OCI-LY1 (cell line): ENCODE measurements around the gene CD164L2.

Experiments used
- H2AFZ ChIP-seq: fragments of 200-600 bp; sonication (generic), shearing (Covaris generic); 2 replicates; pipeline ENCODE4 v1.6.0; 2014; ENCODE audit warnings: antibody characterized with exemption, mild to moderate bottlenecking, low read length
- H3F3A ChIP-seq: fragments of 200-600 bp; sonication (generic), shearing (Covaris generic); 2 replicates; pipeline ENCODE4 v1.6.0; 2014; ENCODE audit warnings: mild to moderate bottlenecking, antibody characterized with exemption, low read length, moderate library complexity; ENCODE audit not compliant: insufficient read depth
- H3K27ac ChIP-seq: fragments of 200-600 bp; sonication (generic); 2 replicates; pipeline ENCODE4 v1.5.1; 2014; ENCODE audit warnings: low read length, mixed run types, mild to moderate bottlenecking, low read depth; ENCODE audit not compliant: poor library complexity, severe bottlenecking
- H3K27me3 ChIP-seq: fragments of 200-600 bp; sonication (generic); 2 replicates; pipeline ENCODE4 v1.6.0; 2014; ENCODE audit warnings: antibody characterized with exemption, mild to moderate bottlenecking, low read length, moderate library complexity; ENCODE audit not compliant: insufficient read depth
- H3K36me3 ChIP-seq: fragments of 200-600 bp; sonication (generic); 2 replicates; pipeline ENCODE4 v1.6.1; 2014; ENCODE audit warnings: mild to moderate bottlenecking, antibody characterized with exemption, low read length, moderate library complexity, mixed read lengths; ENCODE audit not compliant: insufficient read depth
- H3K4me1 ChIP-seq: fragments of 200-600 bp; sonication (generic); 2 replicates; pipeline ENCODE4 v1.5.1; 2014; ENCODE audit warnings: mild to moderate bottlenecking, low read length, moderate library complexity; ENCODE audit not compliant: insufficient read depth, severe bottlenecking
- H3K4me2 ChIP-seq: fragments of 200-600 bp; sonication (generic), shearing (Covaris generic); 2 replicates; pipeline ENCODE4 v1.6.1; 2014; ENCODE audit warnings: low read length
- H3K4me3 ChIP-seq: fragments of 200-600 bp; sonication (generic); 2 replicates; pipeline ENCODE4 v1.5.1; 2014; ENCODE audit warnings: low read length, low read depth, mild to moderate bottlenecking, mixed read lengths; ENCODE audit not compliant: poor library complexity, severe bottlenecking
- H3K79me2 ChIP-seq: fragments of 200-600 bp; shearing (Covaris generic); 2 replicates; pipeline ENCODE4 v1.6.1; 2016; ENCODE audit warnings: mixed run types, low read length, mixed read lengths; ENCODE audit not compliant: insufficient read depth
- H3K9ac ChIP-seq: fragments of 200-600 bp; sonication (generic), shearing (Covaris generic); 2 replicates; pipeline ENCODE4 v1.6.1; 2014; ENCODE audit warnings: mild to moderate bottlenecking, low read length, mixed read lengths
- H3K9me2 ChIP-seq: fragments of 200-600 bp; sonication (generic), shearing (Covaris generic); 2 replicates; pipeline ENCODE4 v1.6.1; 2014; ENCODE audit warnings: low read depth, mild to moderate bottlenecking, low read length, mixed read lengths
- H3K9me3 ChIP-seq: fragments of 200-600 bp; shearing (Covaris generic); 2 replicates; pipeline ENCODE4 v1.6.1; 2014; ENCODE audit warnings: low read length, mixed read lengths
- H4K20me1 ChIP-seq: fragments of 200-600 bp; sonication (generic), shearing (Covaris generic); 2 replicates; pipeline ENCODE4 v1.6.0; 2016; ENCODE audit warnings: mild to moderate bottlenecking, low read length; ENCODE audit not compliant: insufficient read depth
- CTCF ChIP-seq: fragments of 200-600 bp; sonication (generic), shearing (Covaris generic); IDR thresholded peaks from 2 replicates; pipeline ENCODE4 v1.5.1; 2017; ENCODE audit warnings: mild to moderate bottlenecking, antibody characterized with exemption, low read length, moderate library complexity, mixed read lengths
- EZH2 ChIP-seq: fragments of 200-600 bp; sonication (generic), shearing (Covaris generic); IDR thresholded peaks from 2 replicates; pipeline ENCODE4 v1.8.0; 2017; ENCODE audit warnings: borderline replicate concordance, mixed run types, mild to moderate bottlenecking, antibody characterized with exemption, low read length, moderate library complexity, mixed read lengths

The CD164L2 gene

GRCh38 chr1:27351541-27352107 is 31.5 kb downstream of the CD164L2 start:
- Histone ChIP-seq H3K4me2 (no peak overlapping the region), H2AFZ (no peak overlapping the region)
- TF ChIP-seq CTCF (no peak), EZH2 (no peak)

GRCh38 chr1:27350663-27351540 is 32.2 kb downstream of the CD164L2 start:
- Histone ChIP-seq H3K9me2 (no peaks in the 10 kb centered on the region), H3K4me3 (no peak overlapping the region), H3K27me3 (no peaks in the 10 kb centered on the region), H3K27ac (no peak overlapping the region), H3K9ac (no peak overlapping the region), H3K4me1 (peaks cover 16% of the 10 kb centered on the region), H3K36me3 (no peaks in the 10 kb centered on the region), H2AFZ (no peak overlapping the region), H3K4me2 (no peak overlapping the region), H3K79me2 (no peaks in the 10 kb centered on the region), H3K9me3 (no peaks in the 10 kb centered on the region), H4K20me1 (no peaks in the 10 kb centered on the region), H3F3A (no peaks in the 10 kb centered on the region)
- no peak for TF ChIP-seq CTCF
- TF ChIP-seq EZH2, result no peak

More at GRCh38 chr1:27351541-27352107, 31.5 kb downstream of the CD164L2 start:
- Histone ChIP-seq H3K27me3 (no peaks in the 10 kb centered on the region), H3K9ac (no peak overlapping the region), H3K9me3 (no peaks in the 10 kb centered on the region), H3K36me3 (no peaks in the 10 kb centered on the region), H4K20me1 (no peaks in the 10 kb centered on the region), H3K4me3 (no peak overlapping the region), H3K4me1 (peaks cover 23% of the 10 kb centered on the region), H3K79me2 (no peaks in the 10 kb centered on the region), H3K9me2 (no peaks in the 10 kb centered on the region), H3F3A (no peaks in the 10 kb centered on the region), H3K27ac (no peak overlapping the region)

GRCh38 chr1:27349784-27350662 is 33.1 kb downstream of the CD164L2 start:
- Histone ChIP-seq H3K4me1 (peaks cover 7% of the 10 kb centered on the region), H4K20me1 (no peaks in the 10 kb centered on the region), H3F3A (no peaks in the 10 kb centered on the region), H3K79me2 (no peaks in the 10 kb centered on the region), H3K27me3 (no peaks in the 10 kb centered on the region), H3K9me3 (no peaks in the 10 kb centered on the region), H3K9me2 (no peaks in the 10 kb centered on the region), H2AFZ (no peak overlapping the region), H3K4me2 (no peak overlapping the region), H3K27ac (no peak overlapping the region), H3K36me3 (no peaks in the 10 kb centered on the region), H3K4me3 (no peak overlapping the region), H3K9ac (no peak overlapping the region)
- TF ChIP-seq CTCF (no peak), EZH2 (no peak)
